HEK293 (cell line): ENCODE measurements around the gene ARHGEF11.
A peak's percentile ranks its signal among the peaks of the same experiment; 100 is the strongest.

Experiments used
- CTCF ChIA-PET: fragments of 350-600 bp; formaldehyde crosslinking; extraction: SDS; loops from one replicate; lab custom pipeline; 2021; ENCODE audit warnings: antibody characterized with exemption; lab: Yijun Ruan, JAX
- POLR2A ChIA-PET: fragments of 300-600 bp; formaldehyde crosslinking; extraction: SDS; loops from one replicate; lab custom pipeline; 2020; ENCODE audit warnings: antibody characterized with exemption, inconsistent platforms; lab: Yijun Ruan, JAX
- H3K27ac ChIP-seq: fragments of 200-500 bp; sonication (Bioruptor generic); 2 replicates; pipeline ENCODE4 v1.5.1; 2014; ENCODE audit warnings: low read depth, low read length, control low read depth, inconsistent platforms; ENCODE audit errors: extremely low read depth
- H3K36me3 ChIP-seq, 2 experiments: fragments of 200-500 bp in 1 of 2; sonication (Bioruptor generic) in 1 of 2; 1 replicate in 1 of 2; 2 replicates in 1 of 2; pipeline ENCODE4 v1.5.1; 2014 to 2017; ENCODE audit warnings: inconsistent platforms in 2 of 2, low read length in 2 of 2; ENCODE audit not compliant: control insufficient read depth in 2 of 2, insufficient read depth in 1 of 2
- H3K4me1 ChIP-seq: fragments of 200-500 bp; sonication (Bioruptor generic); 2 replicates; pipeline ENCODE4 v1.5.1; 2014; ENCODE audit warnings: mild to moderate bottlenecking, low read length, inconsistent platforms; ENCODE audit not compliant: control insufficient read depth, insufficient read depth
- H3K4me3 ChIP-seq: 2 replicates; pipeline ENCODE4 v1.5.1; 2011; ENCODE audit warnings: low read depth, mild to moderate bottlenecking, control low read depth, low read length, moderate library complexity
- H3K9me3 ChIP-seq: fragments of 200-500 bp; sonication (Bioruptor generic); 2 replicates; pipeline ENCODE4 v1.5.1; 2014; ENCODE audit warnings: low read depth, low read length, inconsistent platforms; ENCODE audit not compliant: control insufficient read depth, insufficient read depth
- CTCF ChIP-seq: fragments of 450-650 bp; formaldehyde crosslinking; IDR thresholded peaks from 2 replicates; pipeline ENCODE4 v1.5.1; 2016; ENCODE audit warnings: missing biosample characterization, missing genetic modification characterization
- FEZF1 ChIP-seq: fragments of 450-650 bp; formaldehyde crosslinking; IDR thresholded peaks from 2 replicates; pipeline ENCODE4 v1.5.1; 2016; ENCODE audit warnings: missing biosample characterization, missing genetic modification characterization
- GLI2 ChIP-seq: fragments of 450-650 bp; formaldehyde crosslinking; IDR thresholded peaks from 2 replicates; pipeline ENCODE4; 2017; ENCODE audit warnings: missing biosample characterization, missing genetic modification characterization, low read depth, borderline replicate concordance
- GLIS1 ChIP-seq: fragments of 450-650 bp; formaldehyde crosslinking; IDR thresholded peaks from 2 replicates; pipeline ENCODE4 v1.5.1; 2016; ENCODE audit warnings: missing biosample characterization, missing genetic modification characterization
- INSM2 ChIP-seq: fragments of 450-650 bp; formaldehyde crosslinking; IDR thresholded peaks from 2 replicates; pipeline ENCODE4 v1.5.1; 2016; ENCODE audit warnings: missing biosample characterization, missing genetic modification characterization
- KLF10 ChIP-seq: fragments of 450-650 bp; IDR thresholded peaks from 2 replicates; pipeline ENCODE4 v1.5.1; 2018; ENCODE audit warnings: missing biosample characterization, mild to moderate bottlenecking, missing genetic modification characterization
- KLF17 ChIP-seq: fragments of 450-650 bp; formaldehyde crosslinking; IDR thresholded peaks from 2 replicates; pipeline ENCODE4 v1.5.1; 2016; ENCODE audit warnings: missing biosample characterization, missing genetic modification characterization
- KLF8 ChIP-seq: fragments of 450-650 bp; formaldehyde crosslinking; IDR thresholded peaks from 2 replicates; pipeline ENCODE4 v1.5.1; 2016; ENCODE audit warnings: missing biosample characterization, missing genetic modification characterization
- OSR2 ChIP-seq: fragments of 450-650 bp; formaldehyde crosslinking; IDR thresholded peaks from 2 replicates; pipeline ENCODE4 v1.5.1; 2016; ENCODE audit warnings: missing biosample characterization, missing genetic modification characterization
- PRDM1 ChIP-seq: fragments of 450-650 bp; formaldehyde crosslinking; IDR thresholded peaks from 2 replicates; pipeline ENCODE4; 2016; ENCODE audit warnings: missing biosample characterization, missing genetic modification characterization
- SP2 ChIP-seq: fragments of 450-650 bp; formaldehyde crosslinking; IDR thresholded peaks from 2 replicates; pipeline ENCODE4 v1.5.1; 2016; ENCODE audit warnings: missing biosample characterization, missing genetic modification characterization
- SP7 ChIP-seq: fragments of 450-650 bp; formaldehyde crosslinking; IDR thresholded peaks from 2 replicates; pipeline ENCODE4 v1.5.1; 2016; ENCODE audit warnings: missing biosample characterization, missing genetic modification characterization
- TCF7L2 ChIP-seq: IDR thresholded peaks from 2 replicates; pipeline ENCODE4 v1.6.1; 2011; ENCODE audit warnings: low read depth, mild to moderate bottlenecking, inconsistent platforms, low read length, moderate library complexity, borderline replicate concordance
- TRIM28 ChIP-seq: IDR thresholded peaks from 2 replicates; pipeline ENCODE4 v1.6.1; 2011; ENCODE audit warnings: low read length, control low read depth, borderline replicate concordance
- ZBTB1 ChIP-seq: fragments of 450-650 bp; formaldehyde crosslinking; IDR thresholded peaks from 2 replicates; pipeline ENCODE4 v1.5.1; 2016; ENCODE audit warnings: missing biosample characterization, missing genetic modification characterization
- ZBTB7A ChIP-seq: fragments of 450-650 bp; formaldehyde crosslinking; IDR thresholded peaks from 2 replicates; pipeline ENCODE4 v1.5.1; 2016; ENCODE audit warnings: low read depth, missing biosample characterization, missing genetic modification characterization
- ZIC2 ChIP-seq: fragments of 450-650 bp; formaldehyde crosslinking; IDR thresholded peaks from 2 replicates; pipeline ENCODE4 v1.5.1; 2016; ENCODE audit warnings: missing biosample characterization, missing genetic modification characterization
- ZNF16 ChIP-seq: fragments of 450-650 bp; formaldehyde crosslinking; IDR thresholded peaks from 2 replicates; pipeline ENCODE4 v1.5.1; 2016; ENCODE audit warnings: low read depth, missing biosample characterization, missing genetic modification characterization
- ZNF169 ChIP-seq: fragments of 450-650 bp; formaldehyde crosslinking; IDR thresholded peaks from 2 replicates; pipeline ENCODE4 v1.5.1; 2016; ENCODE audit warnings: missing biosample characterization, missing genetic modification characterization
- ZNF19 ChIP-seq: fragments of 450-650 bp; formaldehyde crosslinking; IDR thresholded peaks from 2 replicates; pipeline ENCODE4; 2016; ENCODE audit warnings: missing biosample characterization, missing genetic modification characterization, low read depth
- ZNF211 ChIP-seq: fragments of 450-650 bp; formaldehyde crosslinking; IDR thresholded peaks from 2 replicates; pipeline ENCODE4 v1.5.1; 2016; ENCODE audit warnings: low read depth, missing biosample characterization, missing genetic modification characterization
- ZNF362 ChIP-seq: fragments of 450-650 bp; formaldehyde crosslinking; IDR thresholded peaks from 2 replicates; pipeline ENCODE4 v1.5.1; 2016; ENCODE audit warnings: missing biosample characterization, missing genetic modification characterization
- ZNF391 ChIP-seq: fragments of 450-650 bp; formaldehyde crosslinking; IDR thresholded peaks from 2 replicates; pipeline ENCODE4 v1.5.1; 2016; ENCODE audit warnings: low read depth, missing biosample characterization, missing genetic modification characterization, borderline replicate concordance
- ZNF501 ChIP-seq: fragments of 450-650 bp; formaldehyde crosslinking; IDR thresholded peaks from 2 replicates; pipeline ENCODE4 v1.5.1; 2016; ENCODE audit warnings: missing biosample characterization, missing genetic modification characterization
- ZNF514 ChIP-seq: fragments of 450-650 bp; formaldehyde crosslinking; IDR thresholded peaks from 2 replicates; pipeline ENCODE4 v1.5.1; 2016; ENCODE audit warnings: missing biosample characterization, missing genetic modification characterization
- ZNF610 ChIP-seq: fragments of 450-650 bp; formaldehyde crosslinking; IDR thresholded peaks from 2 replicates; pipeline ENCODE4 v1.5.1; 2016; ENCODE audit warnings: missing biosample characterization, missing genetic modification characterization, borderline replicate concordance
- ZNF658 ChIP-seq: fragments of 450-650 bp; formaldehyde crosslinking; IDR thresholded peaks from 2 replicates; pipeline ENCODE4; 2016; ENCODE audit warnings: missing biosample characterization, missing genetic modification characterization
- ZNF776 ChIP-seq: fragments of 450-650 bp; formaldehyde crosslinking; IDR thresholded peaks from 2 replicates; pipeline ENCODE4 v1.5.0; 2017; ENCODE audit warnings: missing biosample characterization, missing genetic modification characterization, borderline replicate concordance
- ZSCAN16 ChIP-seq: fragments of 450-650 bp; formaldehyde crosslinking; IDR thresholded peaks from 2 replicates; pipeline ENCODE4 v1.5.1; 2016; ENCODE audit warnings: missing biosample characterization, missing genetic modification characterization

ARHGEF11 gene

GRCh38 chr1:156961709-156962108, 83.8 kb downstream of the ARHGEF11 start:
- no peaks in the 10 kb centered on the region for H3K9me3 ChIP-seq
- H3K4me1 ChIP-seq, result no peaks in the 10 kb centered on the region
- CTCF ChIA-PET, result interaction anchor here (0.5 to 1.2 kb wide), 3 partner anchors 13 to 185 kb away, joined by 3 read pairs; no protein-coding TSS in a partner anchor
- no peak overlapping the region for H3K4me3 ChIP-seq
- TF ChIP-seq CTCF (tag by site-specific recombination) (peak; percentile 82), KLF17 (tag by site-specific recombination) (no peak)
- POLR2A ChIA-PET, result no interaction called here
- no peak overlapping the region for H3K27ac ChIP-seq
- peaks cover 4 to 75% of the 10 kb centered on the region in 2 experiments for H3K36me3 ChIP-seq

- ChIA-PET POLR2A (no interaction called here), CTCF (interaction anchor here (0.6 to 1.3 kb wide), 2 partner anchors 9 to 237 kb away, joined by 3 read pairs; no protein-coding TSS in a partner anchor)
- Histone ChIP-seq H3K9me3 (no peaks in the 10 kb centered on the region), H3K4me1 (no peaks in the 10 kb centered on the region), H3K27ac (no peak overlapping the region), H3K4me3 (no peak overlapping the region), H3K36me3 (peaks cover 9 to 84% of the 10 kb centered on the region in 2 experiments)
- TF ChIP-seq KLF8 (tag by site-specific recombination) (no peak), ZIC2 (tag by site-specific recombination) (no peak), ZNF362 (tag by site-specific recombination) (no peak), GLIS1 (tag by site-specific recombination) (no peak), ZNF169 (tag by site-specific recombination) (no peak), ZBTB1 (tag by site-specific recombination) (no peak), ZNF501 (tag by site-specific recombination) (no peak), ZNF658 (no peak), ZNF610 (tag by site-specific recombination) (no peak), ZNF19 (tag by site-specific recombination) (no peak), GLI2 (tag by site-specific recombination) (no peak), ZNF391 (tag by site-specific recombination) (no peak), ZBTB7A (tag by site-specific recombination) (no peak), TCF7L2 (no peak), ZNF16 (tag by site-specific recombination) (no peak), ZNF514 (tag by site-specific recombination) (no peak), ZNF776 (tag by site-specific recombination) (no peak)
Measured at GRCh38 chr1:156959925-156960324, 85.6 kb downstream of the ARHGEF11 start.

GRCh38 chr1:156959414-156959813, 86.1 kb downstream of the ARHGEF11 start:
- Histone ChIP-seq H3K4me1 (no peaks in the 10 kb centered on the region), H3K4me3 (no peak overlapping the region), H3K9me3 (no peaks in the 10 kb centered on the region), H3K27ac (no peak overlapping the region), H3K36me3 (peaks cover 9 to 89% of the 10 kb centered on the region in 2 experiments)
- POLR2A ChIA-PET, result no interaction called here
- CTCF ChIA-PET, result interaction anchor here (0.6 to 1.3 kb wide), 3 partner anchors 9 to 237 kb away, joined by 3 read pairs; no protein-coding TSS in a partner anchor
- TF ChIP-seq FEZF1 (tag by site-specific recombination) (peak; percentile 81), ZSCAN16 (tag by site-specific recombination) (no peak), PRDM1 (tag by site-specific recombination) (peak; percentile 52; the same call in 1 of the 2 replicates), INSM2 (tag by site-specific recombination) (no peak), ZNF211 (tag by site-specific recombination) (no peak), ZNF658 (no peak), SP7 (tag by site-specific recombination) (peak; percentile 59; the same call in 1 of the 2 replicates), SP2 (tag by site-specific recombination) (peak; percentile 37; the same call in 1 of the 2 replicates), KLF10 (tag by site-specific recombination) (no peak), TRIM28 (peak; percentile 88), OSR2 (tag by site-specific recombination) (peak; percentile 45; the same call in 1 of the 2 replicates)
